Bronchial epithelial cell (primary cell): ENCODE results near the gene P2RY2. TPM values are rescaled to one million over a fixed set of nuclear protein-coding genes. Genes with fewer than 3 reads are reported as not detected.

Experiments
- DNase-seq: peaks from one replicate; pipeline ENCODE4 v3.0.0-alpha.2; 2010; ENCODE audit warnings: low read depth
- FAIRE-seq: peaks from 2 replicates; lab custom pipeline; 2011; peaks lifted over from hg19 to GRCh38; lab: Jason Lieb, UNC
- H3K27me3 ChIP-seq: 2 replicates; pipeline ENCODE4 v1.5.1; 2011; ENCODE audit warnings: low read length; ENCODE audit not compliant: control insufficient read depth, insufficient read depth
- H3K36me3 ChIP-seq: 2 replicates; pipeline ENCODE4 v1.5.1; 2011; ENCODE audit warnings: low read length; ENCODE audit not compliant: control insufficient read depth, insufficient read depth
- H3K4me3 ChIP-seq: 2 replicates; pipeline ENCODE4 v1.5.1; 2011; ENCODE audit warnings: mild to moderate bottlenecking, low read depth, low read length, control low read depth
- total RNA-seq: library from RNA; depleted of rRNA; stranded (reverse); fragments of >200 nt; gene quantifications from 2 replicates; pipeline ENCODE4 v1.2.1, GENCODE V29; 2014
- TF ChIP-seq, protein P1 (sequence below): IDR thresholded peaks from 2 replicates; pipeline ENCODE4 v1.5.1; 2011; ENCODE audit warnings: mild to moderate bottlenecking, moderate library complexity, low read length, control low read depth, inconsistent platforms; ENCODE audit not compliant: insufficient read depth, severe bottlenecking

Gene P2RY2
- total RNA-seq, 1 donor from 2014 or later: 9.0 TPM

DNA sequence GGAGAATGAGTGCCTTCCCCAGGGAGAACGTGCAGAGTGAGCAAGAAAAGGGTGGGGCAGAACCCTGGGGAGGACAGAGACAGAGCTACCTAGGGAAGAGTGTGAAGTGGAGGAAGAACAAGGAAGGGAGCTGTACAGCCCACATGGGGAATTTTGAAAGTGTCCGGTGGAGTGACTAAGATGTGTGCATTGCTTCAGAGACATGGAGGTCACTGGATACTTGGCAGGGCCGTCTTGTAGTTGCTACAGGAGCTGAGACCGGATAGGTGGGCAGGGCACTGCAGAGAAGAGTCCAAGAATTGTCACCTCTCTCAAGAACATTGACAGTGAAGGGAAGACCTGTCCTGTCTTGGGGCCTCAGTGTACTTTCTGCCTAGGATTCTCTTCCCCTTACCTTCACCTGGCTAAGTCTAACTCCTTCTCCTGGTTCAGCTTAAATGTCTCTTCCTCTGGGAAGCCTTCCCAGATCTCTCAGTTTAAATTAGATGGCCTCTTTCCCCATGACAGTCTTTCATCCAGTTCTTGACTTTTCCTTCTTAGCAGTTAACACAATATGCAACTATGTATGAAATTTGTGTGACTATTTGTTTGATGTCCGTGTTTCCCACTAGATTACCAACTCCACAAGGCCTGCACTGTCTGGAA, 44.9 kb downstream of the P2RY2 start:
- FAIRE-seq: peak; percentile 81
- Histone ChIP-seq H3K4me3 (no peak overlapping the region), H3K27me3 (no peaks in the 10 kb centered on the region), H3K36me3 (no peaks in the 10 kb centered on the region)
- TF ChIP-seq, protein P1, sequence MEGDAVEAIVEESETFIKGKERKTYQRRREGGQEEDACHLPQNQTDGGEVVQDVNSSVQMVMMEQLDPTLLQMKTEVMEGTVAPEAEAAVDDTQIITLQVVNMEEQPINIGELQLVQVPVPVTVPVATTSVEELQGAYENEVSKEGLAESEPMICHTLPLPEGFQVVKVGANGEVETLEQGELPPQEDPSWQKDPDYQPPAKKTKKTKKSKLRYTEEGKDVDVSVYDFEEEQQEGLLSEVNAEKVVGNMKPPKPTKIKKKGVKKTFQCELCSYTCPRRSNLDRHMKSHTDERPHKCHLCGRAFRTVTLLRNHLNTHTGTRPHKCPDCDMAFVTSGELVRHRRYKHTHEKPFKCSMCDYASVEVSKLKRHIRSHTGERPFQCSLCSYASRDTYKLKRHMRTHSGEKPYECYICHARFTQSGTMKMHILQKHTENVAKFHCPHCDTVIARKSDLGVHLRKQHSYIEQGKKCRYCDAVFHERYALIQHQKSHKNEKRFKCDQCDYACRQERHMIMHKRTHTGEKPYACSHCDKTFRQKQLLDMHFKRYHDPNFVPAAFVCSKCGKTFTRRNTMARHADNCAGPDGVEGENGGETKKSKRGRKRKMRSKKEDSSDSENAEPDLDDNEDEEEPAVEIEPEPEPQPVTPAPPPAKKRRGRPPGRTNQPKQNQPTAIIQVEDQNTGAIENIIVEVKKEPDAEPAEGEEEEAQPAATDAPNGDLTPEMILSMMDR: no peak
- peak; percentile 65 for DNase-seq

DNA sequence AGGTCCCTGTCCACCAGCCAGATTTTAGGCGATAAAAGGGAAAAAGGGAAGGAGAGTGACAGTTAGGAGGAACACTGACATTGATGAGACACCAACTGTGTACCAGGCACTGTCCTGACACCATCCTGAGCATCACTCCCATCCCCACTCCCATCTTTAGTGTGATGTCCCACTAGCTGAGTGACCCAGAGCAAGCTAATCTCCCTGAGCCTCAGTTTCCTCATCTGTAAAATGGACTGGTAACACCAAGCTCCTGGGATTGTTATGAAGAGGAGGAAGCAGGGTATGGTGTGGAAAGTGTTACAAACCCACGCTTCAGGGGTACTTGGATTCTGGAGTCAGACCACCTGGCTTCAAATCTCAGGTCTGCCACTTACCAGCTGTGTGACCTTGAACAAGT, 45.6 kb downstream of the P2RY2 start:
- DNase-seq: no peak
- FAIRE-seq: peak; percentile 90
- Histone ChIP-seq H3K4me3 (no peak overlapping the region), H3K27me3 (no peaks in the 10 kb centered on the region), H3K36me3 (no peaks in the 10 kb centered on the region)
- TF ChIP-seq, protein P1: no peak

DNA sequence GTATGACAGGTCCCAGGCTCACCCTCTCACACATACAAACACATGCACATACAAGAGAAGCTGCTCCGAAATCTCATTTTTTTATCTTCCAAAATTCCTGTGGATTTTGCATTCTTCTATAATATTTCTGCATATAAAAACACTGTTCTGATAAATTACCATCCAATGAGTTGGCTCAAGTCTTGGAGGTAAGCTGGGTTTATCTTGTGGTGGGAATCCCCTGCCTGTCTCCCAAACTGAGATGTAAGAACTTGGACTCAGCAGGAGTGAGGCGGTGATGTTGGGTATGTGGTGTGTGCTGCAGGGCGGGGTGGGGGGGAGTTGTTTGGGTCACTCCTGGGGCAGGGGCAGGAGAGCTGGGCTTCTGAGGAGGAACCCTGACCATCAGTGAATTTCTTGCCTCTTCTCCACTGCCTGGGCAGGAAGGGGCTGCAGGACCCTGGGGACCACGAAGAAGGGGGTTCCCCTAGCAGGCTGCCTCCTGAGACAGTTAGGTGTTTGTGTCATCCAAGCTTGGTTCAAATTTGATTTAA, 47.3 kb downstream of the P2RY2 start:
- DNase-seq: no peak
- no peak for FAIRE-seq
- H3K4me3 ChIP-seq: no peak overlapping the region
- no peaks in the 10 kb centered on the region for H3K36me3 ChIP-seq
- TF ChIP-seq, protein P1: no peak
- H3K27me3 ChIP-seq: no peaks in the 10 kb centered on the region

DNA sequence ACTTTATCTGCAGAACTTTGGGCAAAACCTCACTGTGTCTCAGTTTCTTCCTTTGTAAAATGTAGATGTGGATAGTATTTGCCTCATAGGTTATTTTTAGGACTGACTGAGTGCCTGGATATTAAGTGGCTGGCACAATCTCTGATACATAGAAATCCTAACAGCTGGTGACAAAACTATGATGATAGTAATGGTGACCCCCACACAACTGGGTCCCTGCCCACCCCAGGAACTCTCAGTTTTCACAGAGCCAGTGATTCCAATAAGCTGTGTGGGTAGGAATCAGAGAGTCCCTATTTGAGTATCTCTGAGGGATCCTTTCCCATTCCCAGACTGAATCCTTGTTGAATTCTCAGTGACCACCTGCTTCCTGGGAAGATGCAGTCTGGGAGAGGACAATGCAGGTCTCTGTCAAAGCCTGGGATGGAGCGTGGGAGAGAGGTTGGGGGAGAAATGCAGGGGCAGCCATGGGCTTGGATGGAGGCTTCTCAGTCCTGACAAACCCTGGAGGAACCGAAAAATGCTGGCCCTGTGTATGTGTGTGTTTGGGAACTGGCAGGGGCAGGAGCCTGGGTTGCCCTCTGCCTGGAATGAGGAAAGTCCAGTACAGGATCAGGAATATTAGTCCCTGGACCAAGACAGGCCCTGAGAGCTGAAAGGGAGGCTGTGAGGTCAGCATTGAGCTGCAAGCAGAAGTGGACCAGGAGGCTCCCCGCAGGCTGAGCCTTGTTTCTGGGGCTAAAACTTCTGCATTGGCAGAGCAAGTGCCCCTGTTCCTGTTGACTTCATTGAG, 48.0 kb downstream of the P2RY2 start:
- Histone ChIP-seq H3K27me3 (no peaks in the 10 kb centered on the region), H3K36me3 (no peaks in the 10 kb centered on the region), H3K4me3 (no peak overlapping the region)
- DNase-seq: no peak
- no peak for FAIRE-seq
- TF ChIP-seq, protein P1: no peak

DNA sequence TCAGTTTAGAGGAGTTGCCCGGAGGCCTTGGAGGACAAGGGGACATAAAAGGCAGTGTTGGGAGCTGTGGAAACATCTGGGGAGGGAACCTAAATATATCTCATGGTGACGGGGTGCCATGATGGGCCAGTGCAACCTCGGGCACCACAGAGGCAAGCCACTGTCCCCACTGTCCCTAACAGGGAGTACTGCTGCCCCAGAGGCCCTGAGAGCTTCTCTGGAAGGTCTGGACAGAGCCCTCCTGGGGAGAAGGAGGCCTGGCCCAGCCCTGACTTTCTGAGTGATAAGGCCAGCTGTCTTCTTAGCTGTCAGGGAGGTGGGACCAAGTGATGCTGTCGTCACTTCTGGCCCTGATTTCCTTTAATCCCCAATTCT, 48.6 kb downstream of the P2RY2 start:
- Histone ChIP-seq H3K27me3 (no peaks in the 10 kb centered on the region), H3K4me3 (no peak overlapping the region), H3K36me3 (no peaks in the 10 kb centered on the region)
- no peak for DNase-seq
- no peak for FAIRE-seq
- TF ChIP-seq, protein P1: no peak
